Spinal cord (tissue), 10 donors: ENCODE data around the gene R3HDM1. TPM values are rescaled to one million over a fixed set of nuclear protein-coding genes. Genes with fewer than 3 reads are reported as not detected.
"Not testable (repeated sequence)": the region's sequence is repeated elsewhere in the genome, so short reads cannot be mapped to it uniquely, and the experiment has no call there.

Experiments used
- DNase-seq, 6 donors: peaks; one replicate each; pipeline versions ENCODE4 v3.0.0 to v3.0.0-alpha.2; 2013 to 2015; ENCODE audit warnings: low spot score in 6 of 6, low read depth in 4 of 6
- H3K27ac ChIP-seq: one replicate; pipeline ENCODE4 v1.5.1; 2013; ENCODE audit warnings: low read depth, low read length, control low read depth
- H3K27me3 ChIP-seq: one replicate; pipeline ENCODE4 v1.6.1; 2013; ENCODE audit warnings: low read length; ENCODE audit not compliant: control insufficient read depth, insufficient read depth
- H3K36me3 ChIP-seq: one replicate; pipeline ENCODE4 v1.6.1; 2013; ENCODE audit warnings: low read length; ENCODE audit not compliant: control insufficient read depth, insufficient read depth
- H3K4me1 ChIP-seq: one replicate; pipeline ENCODE4 v1.6.1; 2013; ENCODE audit warnings: low read length; ENCODE audit not compliant: control insufficient read depth, insufficient read depth
- H3K4me3 ChIP-seq: one replicate; pipeline ENCODE4 v1.5.1; 2013; ENCODE audit warnings: low read depth, low read length, control low read depth
- H3K9me3 ChIP-seq: one replicate; pipeline ENCODE4 v1.6.1; 2013; ENCODE audit warnings: low read length; ENCODE audit not compliant: control insufficient read depth, insufficient read depth
- WGBS: methylation state at CpG from one replicate; pipeline ENCODE4 v1.1.5; 2013; ENCODE audit warnings: missing lambda C conversion rate; ENCODE audit not compliant: insufficient coverage; 5-methylcytosine and 5-hydroxymethylcytosine counted together
- polyA plus RNA-seq, 2 donors: library from polyadenylated mRNA; unstranded; fragments of 120-200 nt; gene quantifications; one replicate each; pipeline ENCODE4 v1.2.1, GENCODE V29; 2013; ENCODE audit not compliant: insufficient read length in 2 of 2
- total RNA-seq, 2 donors: library from RNA; depleted of rRNA in 1 of 2; stranded (reverse); fragments of 120-200 nt in 1 of 2; fragments of >200 nt in 1 of 2; gene quantifications; one replicate each; pipeline versions ENCODE4 v1.2.3 to v1.2.4, GENCODE V29; 2013 to 2014
- donor health status: healthy.

R3HDM1 gene
- total and polyA plus RNA-seq, 4 donors, result 23.0 to 55.0 (median 42.6) TPM

- H3K36me3 ChIP-seq, result peaks cover 6% of the 10 kb centered on the region
- WGBS, result no CpG with 5 or more reads among the region's 1 CpG
- DNase-seq, result no peak
- no peak overlapping the region for H3K27ac ChIP-seq
- no peaks in the 10 kb centered on the region for H3K27me3 ChIP-seq
- H3K9me3 ChIP-seq, result no peaks in the 10 kb centered on the region
- no peak overlapping the region for H3K4me3 ChIP-seq
- no peaks in the 10 kb centered on the region for H3K4me1 ChIP-seq
Observed at GRCh38 chr2:135685361-135685760, 154.1 kb downstream of the R3HDM1 start.

DNA sequence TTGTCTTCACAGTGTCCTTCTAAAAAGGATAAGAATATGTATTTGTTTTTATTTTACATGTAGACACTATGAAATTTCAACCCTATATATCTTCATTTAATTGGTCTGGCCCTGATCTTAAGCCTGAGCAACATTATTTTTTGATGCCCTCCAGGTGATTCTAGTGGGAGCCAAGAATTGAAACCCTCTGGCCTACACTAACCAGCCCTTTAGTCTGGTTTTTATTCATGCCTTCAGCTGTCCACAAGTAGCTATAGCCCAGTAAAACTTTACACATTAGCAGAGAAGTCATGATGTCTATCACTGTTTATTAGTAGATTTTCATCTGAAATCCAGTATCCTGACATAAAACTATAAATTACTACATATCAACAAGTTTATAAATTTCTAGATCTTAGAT lies 157.7 kb downstream of the R3HDM1 start:
- no peaks in the 10 kb centered on the region for H3K27me3 ChIP-seq
- H3K9me3 ChIP-seq, result no peaks in the 10 kb centered on the region
- H3K36me3 ChIP-seq, result peaks cover 6% of the 10 kb centered on the region
- H3K27ac ChIP-seq, result no peak overlapping the region
- H3K4me3 ChIP-seq, result no peak overlapping the region
- no peaks in the 10 kb centered on the region for H3K4me1 ChIP-seq
- no peak for DNase-seq

- H3K9me3 ChIP-seq, result no peaks in the 10 kb centered on the region
- DNase-seq, result no peak
- 100% methylated on average over 1 of the region's 3 CpGs for WGBS
- H3K27me3 ChIP-seq, result no peaks in the 10 kb centered on the region
- no peak overlapping the region for H3K4me3 ChIP-seq
- H3K4me1 ChIP-seq, result no peaks in the 10 kb centered on the region
- H3K27ac ChIP-seq, result no peak overlapping the region
- peaks cover 4% of the 10 kb centered on the region for H3K36me3 ChIP-seq
Observed at GRCh38 chr2:135689679-135690078, 158.4 kb downstream of the R3HDM1 start.

GRCh38 chr2:135694711-135695110 lies 163.4 kb downstream of the R3HDM1 start:
- Histone ChIP-seq H3K9me3 (no peaks in the 10 kb centered on the region), H3K27me3 (no peaks in the 10 kb centered on the region), H3K4me3 (no peak overlapping the region), H3K4me1 (no peaks in the 10 kb centered on the region), H3K27ac (no peak overlapping the region), H3K36me3 (peaks cover 6% of the 10 kb centered on the region)
- peak in 1 of 6 donors; percentile 14 for DNase-seq
- no CpG with 5 or more reads among the region's 2 CpGs for WGBS

DNA sequence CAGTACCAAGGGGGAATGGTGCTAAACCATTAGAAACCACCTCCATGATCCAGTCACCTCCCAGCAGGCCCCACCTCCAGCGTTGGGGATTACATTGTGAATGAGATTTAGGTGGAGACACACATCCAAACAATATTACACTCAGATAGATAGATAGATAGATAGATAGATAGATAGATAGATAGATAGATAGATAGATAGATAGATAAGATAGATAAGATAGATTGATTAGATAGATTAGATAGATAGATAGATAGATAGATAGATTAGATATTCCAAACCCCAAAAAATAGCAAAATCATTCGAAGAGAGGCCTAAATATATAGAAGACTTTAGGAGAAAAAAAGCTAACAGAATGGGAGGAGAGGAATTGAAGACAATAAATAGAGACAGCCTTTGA lies 167.6 kb downstream of the R3HDM1 start:
- Histone ChIP-seq H3K4me1 (no peaks in the 10 kb centered on the region), H3K27me3 (no peaks in the 10 kb centered on the region), H3K9me3 (no peaks in the 10 kb centered on the region), H3K36me3 (peaks cover 4% of the 10 kb centered on the region), H3K27ac (no peak overlapping the region), H3K4me3 (no peak overlapping the region)
- no peak for DNase-seq
- no CpG with 5 or more reads among the region's 2 CpGs for WGBS

GRCh38 chr2:135701442-135701841 lies 170.2 kb downstream of the R3HDM1 start:
- DNase-seq, result no peak
- 100% methylated on average over 2 of the region's 2 CpGs for WGBS

DNA sequence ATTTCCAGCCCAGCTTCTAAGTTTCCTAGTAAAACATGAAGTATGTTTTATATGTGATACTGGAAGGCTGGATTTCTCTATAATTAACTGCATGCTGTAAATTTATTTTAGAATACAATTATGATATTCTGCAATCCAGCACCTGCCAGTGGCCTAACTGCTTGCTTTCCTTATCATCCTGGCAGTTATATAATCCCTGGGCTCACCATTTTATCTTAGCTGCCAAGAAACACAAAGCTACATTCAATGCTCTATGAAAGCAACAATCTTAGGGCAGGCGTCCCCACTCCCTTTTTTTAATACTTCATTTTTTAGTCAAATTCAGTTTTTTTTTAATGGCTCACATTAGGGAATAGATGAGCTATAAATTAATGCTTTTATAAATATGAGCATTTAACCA lies 172.0 kb downstream of the R3HDM1 start:
- no peak overlapping the region for H3K4me3 ChIP-seq
- no peak for DNase-seq
- H3K27ac ChIP-seq, result no peak overlapping the region
- no peaks in the 10 kb centered on the region for H3K36me3 ChIP-seq
- H3K4me1 ChIP-seq, result no peaks in the 10 kb centered on the region
- no CpG with 5 or more reads among the region's 1 CpG for WGBS
- no peaks in the 10 kb centered on the region for H3K9me3 ChIP-seq
- no peaks in the 10 kb centered on the region for H3K27me3 ChIP-seq

More at GRCh38 chr2:135701442-135701841, 170.2 kb downstream of the R3HDM1 start:
- Histone ChIP-seq H3K4me1 (no peaks in the 10 kb centered on the region), H3K27me3 (no peaks in the 10 kb centered on the region), H3K27ac (no peak overlapping the region), H3K9me3 (no peaks in the 10 kb centered on the region), H3K4me3 (no peak overlapping the region), H3K36me3 (peaks cover under 1% of the 10 kb centered on the region)

DNA sequence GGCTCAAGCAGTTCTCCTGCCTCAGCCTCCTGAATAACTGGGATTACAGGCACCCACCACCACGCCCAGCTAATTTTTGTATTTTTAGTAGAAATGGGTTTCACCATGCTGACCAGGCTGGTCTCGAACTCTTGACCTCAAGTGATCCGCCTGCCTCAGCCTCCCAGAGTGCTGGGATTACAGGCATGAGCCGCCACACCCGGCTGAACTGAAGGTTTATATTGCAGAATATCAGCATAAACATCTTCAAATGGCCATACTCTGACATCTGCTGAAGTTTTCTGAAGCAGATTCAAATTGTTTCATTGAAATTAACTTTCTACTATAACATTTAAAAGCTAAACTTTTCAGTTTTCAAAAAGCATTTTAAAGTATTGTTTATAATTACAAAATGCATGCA lies 172.8 kb downstream of the R3HDM1 start:
- not testable (repeated sequence) for H3K27ac ChIP-seq, H3K4me3 ChIP-seq, H3K36me3 ChIP-seq, H3K9me3 ChIP-seq, H3K27me3 ChIP-seq, H3K4me1 ChIP-seq, DNase-seq
- 95% methylated on average over 4 of the region's 5 CpGs for WGBS

DNA sequence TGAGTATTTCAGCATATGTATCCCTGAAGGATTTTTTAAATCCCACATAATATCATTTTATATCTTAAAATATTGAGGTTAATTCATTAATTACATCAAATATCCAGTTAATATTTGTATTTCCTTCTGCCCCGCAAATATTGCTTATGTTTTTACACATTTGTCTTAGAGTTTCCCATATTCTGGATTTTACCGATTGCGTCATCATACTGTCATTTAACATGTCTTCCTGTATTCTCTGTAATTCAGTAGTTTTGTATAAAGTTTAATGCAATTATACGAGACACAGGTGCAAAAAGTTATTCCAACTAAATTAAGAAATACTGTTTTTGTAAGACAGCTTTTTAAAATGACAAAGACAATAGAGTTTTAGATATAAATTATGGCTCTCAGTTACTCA lies 176.9 kb downstream of the R3HDM1 start:
- no CpG with 5 or more reads among the region's 4 CpGs for WGBS
- no peak for DNase-seq
- Histone ChIP-seq H3K9me3 (no peaks in the 10 kb centered on the region), H3K4me3 (no peak overlapping the region), H3K36me3 (peaks cover 17% of the 10 kb centered on the region), H3K27ac (no peak overlapping the region), H3K27me3 (no peaks in the 10 kb centered on the region), H3K4me1 (no peaks in the 10 kb centered on the region)

DNA sequence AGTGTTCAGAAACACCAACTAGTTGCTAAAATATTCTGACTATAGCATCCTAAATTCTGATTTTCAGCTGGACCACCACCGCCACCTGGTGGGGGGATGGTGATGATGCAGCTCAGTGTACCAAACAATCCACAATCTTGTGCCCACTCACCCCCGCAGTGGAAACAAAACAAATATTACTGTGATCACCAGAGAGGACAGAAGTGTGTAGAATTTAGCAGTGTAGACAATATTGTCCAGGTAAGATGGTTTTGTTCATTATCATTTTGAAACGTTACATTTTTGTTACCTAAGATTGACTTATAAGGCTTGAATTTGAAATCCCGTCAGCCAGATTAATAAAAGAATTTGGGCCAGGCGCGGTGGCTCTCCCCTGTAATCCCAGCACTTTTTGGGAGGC lies 178.7 kb downstream of the R3HDM1 start:
- H3K27me3 ChIP-seq, result no peaks in the 10 kb centered on the region
- H3K4me1 ChIP-seq, result no peaks in the 10 kb centered on the region
- no peaks in the 10 kb centered on the region for H3K9me3 ChIP-seq
- peaks cover 18% of the 10 kb centered on the region for H3K36me3 ChIP-seq
- H3K4me3 ChIP-seq, result no peak overlapping the region
- WGBS, result 100% methylated on average over 3 of the region's 6 CpGs
- no peak overlapping the region for H3K27ac ChIP-seq
- peak; percentile 24 to 89 (median 42) for DNase-seq
